ENCODE results near the gene SPSB2. TPM values are rescaled to one million over a fixed set of nuclear protein-coding genes. Genes with fewer than 3 reads are reported as not detected.
A peak's percentile ranks its signal among the peaks of the same experiment; 100 is the strongest.

The SPSB2 gene
- total and polyA plus RNA-seq, 9 of the 15 experiments (the other 6 are each of a cell fraction or from before 2014, with no cell fraction given), result 0.10 to 10.6 (median 1.9) TPM

DNA sequence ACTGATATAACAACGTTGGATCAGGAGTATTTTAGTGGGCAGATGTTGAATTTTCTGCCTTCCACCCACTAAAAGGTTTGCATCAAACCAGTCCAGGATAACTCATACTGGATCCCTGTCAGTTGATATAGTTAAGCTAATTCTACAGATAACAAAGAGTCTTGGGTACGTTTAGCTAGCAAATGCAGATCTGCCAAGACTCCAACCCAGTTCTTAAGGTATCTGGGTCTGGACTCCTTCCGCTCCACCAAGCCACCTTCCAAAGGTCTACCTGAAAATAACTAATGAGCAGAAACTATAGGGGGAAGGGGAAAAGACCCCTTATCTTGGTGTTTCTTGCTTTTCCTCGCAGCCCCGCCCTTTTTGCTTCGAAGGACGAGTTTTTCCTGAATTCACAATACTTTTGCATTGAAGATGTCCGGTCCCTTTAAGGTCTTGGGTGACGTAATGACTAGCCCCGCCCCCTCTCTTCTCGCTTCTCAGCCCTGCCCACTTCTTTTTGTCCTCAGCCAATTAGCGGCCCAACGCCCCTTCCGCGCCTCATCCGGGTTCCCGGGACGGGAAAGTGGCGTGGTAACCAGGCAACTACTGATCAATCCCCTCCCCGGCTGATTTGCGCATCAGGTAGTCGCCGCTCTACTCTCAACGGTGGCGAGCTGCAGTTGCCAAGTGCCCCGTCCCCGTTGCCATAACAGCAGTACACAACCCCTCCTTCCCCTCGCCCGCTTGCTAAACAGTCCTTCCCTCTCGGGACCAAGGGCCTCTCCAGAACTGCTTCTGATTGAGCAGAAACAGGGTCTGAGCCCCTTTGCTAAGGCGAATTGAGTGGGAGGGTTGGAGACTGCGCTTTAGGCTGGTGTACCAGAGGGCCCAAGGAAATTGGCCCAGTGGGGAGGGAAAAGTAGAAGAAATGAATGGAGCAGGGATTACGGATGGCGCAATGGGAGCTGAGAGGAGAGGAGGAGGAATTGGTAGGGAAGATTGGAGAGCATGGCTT, 31.5 kb upstream of the SPSB2 start, which contains the start of gene LRRC23 (continued):
- TF ChIP-seq, protein P1, sequence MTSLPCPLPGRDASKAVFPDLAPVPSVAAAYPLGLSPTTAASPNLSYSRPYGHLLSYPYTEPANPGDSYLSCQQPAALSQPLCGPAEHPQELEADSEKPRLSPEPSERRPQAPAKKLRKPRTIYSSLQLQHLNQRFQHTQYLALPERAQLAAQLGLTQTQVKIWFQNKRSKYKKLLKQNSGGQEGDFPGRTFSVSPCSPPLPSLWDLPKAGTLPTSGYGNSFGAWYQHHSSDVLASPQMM (CRISPR knock-in tag; IDR thresholded peaks at IDR 0.05), result no peak
- TF ChIP-seq KDM4B (IDR thresholded peaks at IDR 0.05; ENCODE audit: borderline replicate concordance in 2 of 2, low read depth in 1 of 2) (no peak), SMARCC2 (IDR thresholded peaks at IDR 0.05; ENCODE audit: low read depth) (no peak), MYC (IDR thresholded peaks at IDR 0.05; ENCODE audit: low read depth, low read length) (no peak), MYC (CRISPR knock-in tag; IDR thresholded peaks at IDR 0.05; ENCODE audit: borderline replicate concordance, low read depth) (no peak), ZNF23 (CRISPR knock-in tag; IDR thresholded peaks at IDR 0.05) (no peak), TAF7 (tag; IDR thresholded peaks at IDR 0.05) (no peak), RBM14 (IDR thresholded peaks at IDR 0.05; ENCODE audit: borderline replicate concordance, insufficient read depth, low read depth, low read length) (no peak), PTBP1 (IDR thresholded peaks at IDR 0.05; ENCODE audit: low read depth, low read length) (no peak), ZNF444 (CRISPR knock-in tag; IDR thresholded peaks at IDR 0.05) (no peak), ZNF175 (CRISPR knock-in tag; IDR thresholded peaks at IDR 0.05; ENCODE audit: low read depth) (no peak), FOXJ3 (CRISPR knock-in tag; IDR thresholded peaks at IDR 0.05) (peak; percentile 49; the same call in 1 of the 2 replicates), KDM5B (IDR thresholded peaks at IDR 0.05; ENCODE audit: insufficient replicate concordance, low read depth, low read length) (no peak), ZBTB17 (CRISPR knock-in tag; IDR thresholded peaks at IDR 0.05) (no peak), RBM15 (IDR thresholded peaks at IDR 0.05; ENCODE audit: insufficient read depth, low read length) (no peak), SRSF3 (IDR thresholded peaks at IDR 0.05; ENCODE audit: insufficient read depth, low read length) (no peak), HOXB6 (CRISPR knock-in tag; IDR thresholded peaks at IDR 0.05; ENCODE audit: borderline replicate concordance) (no peak), MTA1 (IDR thresholded peaks at IDR 0.05; ENCODE audit: borderline replicate concordance) (no peak), PCBP1 (IDR thresholded peaks at IDR 0.05; ENCODE audit: low read depth, low read length, poor library complexity, severe bottlenecking) (no peak)
- TF ChIP-seq, protein P2, sequence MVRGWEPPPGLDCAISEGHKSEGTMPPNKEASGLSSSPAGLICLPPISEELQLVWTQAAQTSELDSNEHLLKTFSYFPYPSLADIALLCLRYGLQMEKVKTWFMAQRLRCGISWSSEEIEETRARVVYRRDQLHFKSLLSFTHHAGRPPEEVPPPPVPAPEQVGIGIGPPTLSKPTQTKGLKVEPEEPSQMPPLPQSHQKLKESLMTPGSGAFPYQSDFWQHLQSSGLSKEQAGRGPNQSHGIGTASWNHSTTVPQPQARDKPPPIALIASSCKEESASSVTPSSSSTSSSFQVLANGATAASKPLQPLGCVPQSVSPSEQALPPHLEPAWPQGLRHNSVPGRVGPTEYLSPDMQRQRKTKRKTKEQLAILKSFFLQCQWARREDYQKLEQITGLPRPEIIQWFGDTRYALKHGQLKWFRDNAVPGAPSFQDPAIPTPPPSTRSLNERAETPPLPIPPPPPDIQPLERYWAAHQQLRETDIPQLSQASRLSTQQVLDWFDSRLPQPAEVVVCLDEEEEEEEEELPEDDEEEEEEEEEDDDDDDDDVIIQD (CRISPR knock-in tag; IDR thresholded peaks at IDR 0.05), result no peak
- TF ChIP-seq, protein P3, sequence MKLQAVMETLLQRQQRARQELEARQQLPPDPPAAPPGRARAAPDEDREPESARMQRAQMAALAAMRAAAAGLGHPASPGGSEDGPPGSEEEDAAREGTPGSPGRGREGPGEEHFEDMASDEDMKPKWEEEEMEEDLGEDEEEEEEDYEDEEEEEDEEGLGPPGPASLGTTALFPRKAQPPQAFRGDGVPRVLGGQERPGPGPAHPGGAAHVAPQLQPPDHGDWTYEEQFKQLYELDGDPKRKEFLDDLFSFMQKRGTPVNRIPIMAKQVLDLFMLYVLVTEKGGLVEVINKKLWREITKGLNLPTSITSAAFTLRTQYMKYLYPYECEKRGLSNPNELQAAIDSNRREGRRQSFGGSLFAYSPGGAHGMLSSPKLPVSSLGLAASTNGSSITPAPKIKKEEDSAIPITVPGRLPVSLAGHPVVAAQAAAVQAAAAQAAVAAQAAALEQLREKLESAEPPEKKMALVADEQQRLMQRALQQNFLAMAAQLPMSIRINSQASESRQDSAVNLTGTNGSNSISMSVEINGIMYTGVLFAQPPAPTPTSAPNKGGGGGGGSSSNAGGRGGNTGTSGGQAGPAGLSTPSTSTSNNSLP (IDR thresholded peaks at IDR 0.05; ENCODE audit: borderline replicate concordance, low read depth, low read length), result no peak
- TF ChIP-seq, protein P4, sequence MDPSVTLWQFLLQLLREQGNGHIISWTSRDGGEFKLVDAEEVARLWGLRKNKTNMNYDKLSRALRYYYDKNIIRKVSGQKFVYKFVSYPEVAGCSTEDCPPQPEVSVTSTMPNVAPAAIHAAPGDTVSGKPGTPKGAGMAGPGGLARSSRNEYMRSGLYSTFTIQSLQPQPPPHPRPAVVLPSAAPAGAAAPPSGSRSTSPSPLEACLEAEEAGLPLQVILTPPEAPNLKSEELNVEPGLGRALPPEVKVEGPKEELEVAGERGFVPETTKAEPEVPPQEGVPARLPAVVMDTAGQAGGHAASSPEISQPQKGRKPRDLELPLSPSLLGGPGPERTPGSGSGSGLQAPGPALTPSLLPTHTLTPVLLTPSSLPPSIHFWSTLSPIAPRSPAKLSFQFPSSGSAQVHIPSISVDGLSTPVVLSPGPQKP (CRISPR knock-in tag; IDR thresholded peaks at IDR 0.05), result no peak

Data from K562 (cell line).